EH (cell line): ENCODE data around the gene NUP133.
"Not testable (repeated sequence)": the region's sequence is repeated elsewhere in the genome, so short reads cannot be mapped to it uniquely, and the experiment has no call there.

Source experiments
- DNase-seq: peaks from one replicate; pipeline ENCODE4 v3.0.0-alpha.2; 2015; ENCODE audit warnings: low read depth

Gene NUP133

DNA sequence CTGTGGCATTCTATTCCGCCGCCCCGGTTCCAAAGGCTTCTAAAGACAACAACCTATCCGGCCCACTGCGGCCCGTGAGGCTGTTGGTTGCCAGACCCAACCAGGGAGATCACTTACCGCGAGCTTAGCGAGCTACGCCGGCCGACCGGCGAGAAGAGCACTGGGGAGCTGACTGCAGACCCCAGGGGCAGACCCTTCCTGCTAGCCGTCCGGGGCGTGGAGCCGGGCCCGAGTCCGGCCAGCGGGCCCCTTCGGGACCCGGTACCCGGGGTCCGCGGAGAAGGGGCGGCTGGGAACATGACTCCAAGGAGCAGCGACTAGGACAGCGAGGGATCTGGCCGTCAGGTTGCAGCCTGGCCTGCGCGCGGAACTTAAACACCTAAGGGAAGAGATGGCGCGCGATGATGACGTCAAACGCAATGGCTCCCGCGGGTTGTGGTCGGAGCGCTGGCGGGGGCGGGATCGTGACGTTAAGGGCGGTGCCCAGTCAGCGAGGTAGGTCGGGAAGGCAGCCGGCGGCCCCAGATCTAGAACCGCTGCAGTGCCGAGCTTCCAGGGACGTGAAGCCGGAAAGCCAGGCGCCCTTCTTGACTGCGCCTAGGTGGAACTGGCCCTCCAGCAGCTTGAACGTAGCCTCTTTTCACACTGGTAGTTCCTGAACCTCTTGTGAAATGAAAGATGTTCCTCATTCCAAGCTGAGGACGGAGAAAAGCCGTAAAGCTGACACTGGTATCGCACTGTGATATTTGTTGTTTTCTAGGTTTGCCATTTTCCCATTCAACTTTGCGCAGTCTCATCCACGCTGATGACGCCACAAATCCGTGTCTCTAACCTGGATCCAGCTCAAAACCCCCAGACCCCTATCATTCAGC is at the start of gene NUP133:
Gene NUP133, minus strand, starts transcription at position 391 of the 872 bp plus-strand sequence. Its CDS starts 92 bp downstream, at position 299.
- peak; percentile 97 for DNase-seq

GRCh38 chr1:229557200-229557850 is 49.2 kb upstream of the NUP133 start:
- peak; percentile 45 for DNase-seq

GRCh38 chr1:229554886-229555621 is 46.9 kb upstream of the NUP133 start:
- peak; percentile 12 for DNase-seq

GRCh38 chr1:229553621-229554130 is 45.5 kb upstream of the NUP133 start:
- no peak for DNase-seq

- DNase-seq = no peak
Observed at GRCh38 chr1:229552732-229553131, 44.6 kb upstream of the NUP133 start.

- DNase-seq = no peak
Observed at GRCh38 chr1:229550812-229551567, 42.8 kb upstream of the NUP133 start.

DNA sequence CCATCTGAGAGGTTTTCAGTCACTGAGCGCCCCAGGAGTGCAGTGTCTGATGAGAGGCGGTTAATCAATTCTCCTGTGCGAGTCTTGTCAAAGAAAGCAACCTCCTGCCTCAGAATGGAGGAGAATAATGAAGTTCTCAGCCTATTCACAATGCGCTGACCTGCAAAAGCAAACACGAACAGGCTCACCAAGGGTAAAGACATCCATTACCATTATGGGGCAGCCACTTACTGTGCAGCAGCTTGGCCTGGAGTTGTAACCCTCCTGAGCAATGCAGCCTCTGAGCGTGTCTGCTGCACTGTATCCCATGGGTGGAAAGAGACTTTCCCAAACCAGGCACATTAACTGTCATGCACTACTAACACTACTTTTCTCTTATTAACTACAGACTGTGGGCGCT is 39.4 kb upstream of the NUP133 start:
- DNase-seq = peak; percentile 6

GRCh38 chr1:229544587-229544986 is 36.4 kb upstream of the NUP133 start:
- DNase-seq = no peak

DNA sequence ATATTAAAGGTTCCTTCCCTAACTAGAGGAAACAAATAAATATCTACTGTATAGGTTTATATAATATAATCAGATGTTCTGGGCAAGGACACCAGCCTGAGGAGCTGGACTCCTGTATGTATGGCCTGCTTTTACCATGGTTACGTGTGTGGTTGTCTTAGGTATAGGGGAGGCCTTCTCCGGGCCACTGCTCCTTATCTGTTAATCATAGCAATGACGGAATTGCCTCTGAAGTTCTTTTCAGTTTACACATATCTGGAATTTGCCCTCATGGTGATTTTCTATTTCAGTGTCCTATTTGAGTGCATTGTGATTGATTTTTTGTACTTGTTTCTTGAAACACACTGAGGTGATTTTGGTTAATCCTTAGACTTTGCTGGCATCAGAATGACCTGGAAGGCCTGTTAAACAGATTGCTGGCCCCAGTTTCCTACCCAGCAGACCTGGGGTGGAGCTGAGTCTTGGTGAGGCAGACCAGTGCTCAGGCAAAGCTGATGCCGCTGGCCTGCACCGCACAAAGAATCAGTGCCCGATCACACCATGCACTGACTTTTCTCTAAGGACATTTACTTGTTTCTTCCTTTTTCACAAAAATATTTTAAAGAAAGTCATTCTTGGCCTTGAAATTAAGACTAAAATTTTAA is 31.8 kb upstream of the NUP133 start:
- no peak for DNase-seq

- DNase-seq = no peak
Observed at GRCh38 chr1:229538945-229539344, 30.8 kb upstream of the NUP133 start.

GRCh38 chr1:229537894-229538293 is 29.8 kb upstream of the NUP133 start:
- DNase-seq = no peak

- DNase-seq = no peak
Observed at GRCh38 chr1:229536982-229537381, 28.8 kb upstream of the NUP133 start.

DNA sequence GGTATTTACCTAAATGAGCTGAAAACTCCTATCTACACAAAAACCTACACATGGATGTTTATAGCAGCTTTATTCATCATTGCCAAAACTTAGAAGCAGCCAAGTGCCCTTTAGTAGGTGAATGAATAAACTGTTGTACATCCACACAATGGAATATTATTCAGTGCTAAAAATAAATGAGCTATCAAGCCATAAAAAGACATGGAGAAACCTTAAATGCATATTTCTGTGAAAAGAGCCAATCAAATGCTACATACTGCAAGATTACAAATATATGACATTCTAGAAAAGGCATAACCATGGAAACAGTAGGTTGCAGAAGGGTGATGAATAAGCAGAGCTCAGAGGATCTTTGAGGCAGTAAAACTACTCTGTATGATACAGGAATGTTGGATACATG is 27.1 kb upstream of the NUP133 start:
- peak; percentile 49 for DNase-seq

GRCh38 chr1:229531326-229531725 is 23.2 kb upstream of the NUP133 start:
- no peak for DNase-seq

DNA sequence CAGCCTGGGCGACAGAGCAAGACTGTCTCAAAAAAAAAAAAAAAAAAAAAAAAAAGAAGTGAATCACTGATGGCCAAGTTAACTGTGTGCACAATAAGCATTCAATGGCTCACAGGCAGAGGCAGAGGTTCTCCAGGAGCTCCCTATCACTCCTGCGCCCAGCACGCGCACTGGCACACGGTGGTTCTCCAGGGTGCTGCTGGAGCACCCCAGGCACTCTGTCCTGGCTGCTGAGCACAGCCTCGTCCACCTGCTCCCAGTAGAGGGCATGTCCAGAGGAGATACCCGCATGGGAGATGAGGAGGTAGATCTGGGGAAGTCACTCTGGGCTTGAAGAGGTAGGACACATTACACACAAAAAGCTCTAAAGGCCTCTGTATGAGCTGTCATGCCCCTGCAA is 21.5 kb upstream of the NUP133 start:
- no peak for DNase-seq

DNA sequence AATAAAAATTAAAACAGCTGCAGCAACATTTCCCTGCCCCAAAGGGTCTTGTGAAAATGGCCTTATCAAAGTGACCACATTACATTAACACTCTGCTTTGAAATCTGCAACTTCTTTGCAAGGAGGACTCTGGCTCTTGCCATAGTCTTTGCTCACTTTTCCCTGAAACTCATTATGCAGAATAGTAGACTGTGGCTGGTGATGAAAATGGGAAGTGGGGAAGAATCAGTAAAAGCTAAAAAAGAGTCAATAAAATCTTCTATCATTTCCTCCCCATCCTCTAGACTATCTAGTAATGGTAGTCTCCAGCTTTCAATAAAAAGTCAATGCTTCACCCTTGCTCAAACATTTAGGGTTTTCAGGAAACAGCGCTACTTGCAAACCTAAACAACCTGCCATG is 18.6 kb upstream of the NUP133 start:
- DNase-seq = no peak

GRCh38 chr1:229523052-229523451 is 14.9 kb upstream of the NUP133 start:
- DNase-seq = no peak

DNA sequence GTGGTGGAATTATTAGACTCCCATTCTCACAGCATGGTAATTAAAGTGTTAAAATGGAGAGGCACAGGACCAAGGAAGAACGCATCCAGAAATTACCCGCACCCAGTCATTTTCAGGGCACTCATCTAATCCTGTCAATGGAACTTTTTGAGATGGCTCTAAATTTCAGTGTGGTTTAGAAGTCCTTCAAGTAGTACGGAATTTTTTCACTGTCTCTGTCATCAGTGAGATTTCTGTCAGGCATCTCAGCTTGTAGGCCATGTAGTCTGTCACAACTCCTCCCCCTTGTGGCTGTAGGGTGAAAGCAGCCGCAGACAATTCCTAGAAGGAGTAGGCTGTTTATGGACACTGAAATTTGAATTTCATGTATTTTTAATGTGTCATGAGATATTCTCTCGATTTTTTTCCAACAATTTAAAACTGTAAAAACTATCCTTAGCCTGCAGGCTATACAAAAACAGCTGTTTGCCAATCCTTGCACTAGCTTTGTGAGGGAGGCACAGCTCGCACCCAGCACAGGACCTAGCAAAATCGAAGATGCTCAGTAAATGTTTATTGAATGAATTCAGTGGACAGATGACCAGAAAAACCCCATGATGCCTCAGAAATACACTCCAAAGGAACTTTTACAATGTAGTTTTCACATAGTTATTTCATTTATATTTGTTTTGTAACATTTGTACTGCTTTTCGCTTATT is 6.6 kb upstream of the NUP133 start:
- DNase-seq = peak; percentile 80

DNA sequence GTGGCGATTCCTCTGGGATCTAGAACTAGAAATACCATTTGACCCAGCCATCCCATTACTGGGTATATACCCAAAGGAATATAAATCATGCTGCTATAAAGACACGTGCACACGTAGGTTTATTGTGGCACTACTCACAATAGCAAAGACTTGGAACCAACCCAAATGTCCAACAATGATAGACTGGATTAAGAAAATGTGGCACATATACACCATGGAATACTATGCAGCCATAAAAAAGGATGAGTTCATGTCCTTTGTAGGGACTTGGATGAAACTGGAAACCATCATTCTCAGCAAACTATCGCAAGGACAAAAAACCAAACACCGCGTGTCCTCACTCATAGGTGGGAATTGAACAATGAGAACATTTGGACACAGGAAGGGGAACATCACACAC is 3.5 kb upstream of the NUP133 start:
- DNase-seq = not testable (repeated sequence)

GRCh38 chr1:229511201-229511600 is 3.1 kb upstream of the NUP133 start:
- DNase-seq = not testable (repeated sequence)

DNA sequence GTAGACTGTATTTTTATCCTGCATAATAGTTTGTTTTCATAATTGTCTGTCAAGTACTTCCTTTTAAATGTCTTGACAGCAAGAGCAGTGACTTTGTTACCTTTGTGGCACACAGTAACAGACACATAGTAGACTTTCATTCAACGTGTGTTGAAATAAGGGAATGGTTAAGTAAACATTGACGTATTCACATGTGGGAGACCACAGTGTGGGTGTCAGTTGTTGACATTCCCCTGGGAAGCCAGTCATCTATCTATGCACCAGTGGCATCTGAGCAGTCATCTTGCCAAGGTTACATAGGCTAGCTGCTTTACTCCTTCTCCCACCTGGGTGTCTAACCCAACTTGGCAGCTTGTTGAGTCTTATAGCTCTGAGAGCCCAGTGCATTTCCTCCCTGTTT is 1.4 kb upstream of the NUP133 start:
- DNase-seq = no peak
